A673 (cell line): ENCODE results near the gene CACNG4. TPM values are rescaled to one million over a fixed set of nuclear protein-coding genes. Genes with fewer than 3 reads are reported as not detected.

Experiments
- BruUV-seq: library from RNA; stranded (reverse); fragments of 400-500 nt; replicated peaks from 2 replicates; lab custom pipeline; 2021; lab: Mats Ljungman, UMichigan
- CTCF ChIA-PET: fragments of 300-600 bp; sonication (Branson Sonifier 250); formaldehyde crosslinking; loops from one replicate; lab custom pipeline; 2022; ENCODE audit warnings: antibody characterized with exemption; lab: Charles Lee
- POLR2A ChIA-PET: fragments of 300-600 bp; sonication (Branson Sonifier 250); formaldehyde crosslinking; loops from one replicate; lab custom pipeline; 2022; ENCODE audit warnings: antibody characterized with exemption; ENCODE audit not compliant: low non-redundant PET; lab: Charles Lee
- DNase-seq: peaks from one replicate; pipeline ENCODE4 v3.0.0-alpha.2; 2015; ENCODE audit warnings: low spot score
- H3K27ac ChIP-seq: fragments of 200-600 bp; sonication (generic); 2 replicates; pipeline ENCODE4 v1.5.1; 2016; ENCODE audit warnings: mixed run types, low read depth, mild to moderate bottlenecking, mixed read lengths, antibody characterized with exemption, low read length; ENCODE audit not compliant: poor library complexity, severe bottlenecking
- H3K27me3 ChIP-seq: fragments of 200-600 bp; sonication (generic); replicated peaks from 2 replicates; pipeline ENCODE4 v1.6.1; 2017; ENCODE audit warnings: mixed run types, low read depth, mild to moderate bottlenecking, mixed read lengths, antibody characterized with exemption, low read length; ENCODE audit not compliant: insufficient read depth, poor library complexity
- H3K36me3 ChIP-seq: fragments of 200-600 bp; sonication (generic); 2 replicates; pipeline ENCODE4 v1.6.1; 2016; ENCODE audit warnings: mixed run types, mild to moderate bottlenecking, mixed read lengths, antibody characterized with exemption, low read length; ENCODE audit not compliant: insufficient read depth, poor library complexity, severe bottlenecking
- H3K4me1 ChIP-seq: fragments of 200-600 bp; sonication (generic); 2 replicates; pipeline ENCODE4 v1.6.1; 2017; ENCODE audit warnings: mixed run types, mild to moderate bottlenecking, mixed read lengths, antibody characterized with exemption, low read length; ENCODE audit not compliant: insufficient read depth, poor library complexity, severe bottlenecking
- H3K4me3 ChIP-seq: fragments of 200-600 bp; sonication (generic); 2 replicates; pipeline ENCODE4 v1.5.1; 2016; ENCODE audit warnings: low read depth, mixed run types, mild to moderate bottlenecking, mixed read lengths, low read length; ENCODE audit not compliant: poor library complexity, severe bottlenecking
- H3K9me3 ChIP-seq: fragments of 200-600 bp; sonication (generic); 2 replicates; pipeline ENCODE4 v1.6.1; 2016; ENCODE audit warnings: mixed run types, low read depth, mild to moderate bottlenecking, mixed read lengths, antibody characterized with exemption, low read length; ENCODE audit not compliant: poor library complexity, severe bottlenecking
- CTCF ChIP-seq: fragments of 300-800, 200-600 bp; sonication (generic); conservative IDR thresholded peaks from 2 replicates; pipeline ENCODE4 v1.5.1; 2017; ENCODE audit warnings: low read depth, mild to moderate bottlenecking, antibody characterized with exemption, low read length, moderate library complexity, mixed read lengths
- EZH2 ChIP-seq: fragments of 200-600 bp; sonication (generic); IDR thresholded peaks from 2 replicates; pipeline ENCODE4 v1.6.1; 2017; ENCODE audit warnings: borderline replicate concordance, low read depth, mild to moderate bottlenecking, mixed read lengths, antibody characterized with exemption, low read length; ENCODE audit not compliant: poor library complexity, severe bottlenecking
- intact Hi-C: fragments of 100-400 bp; cut with micrococcal nuclease; formaldehyde crosslinking; loops from one replicate; pipeline ENCODE4 v1.10.0; 2022; ENCODE audit not compliant: unreplicated experiment
- total RNA-seq: library from RNA; stranded (reverse); gene quantifications from 2 replicates; pipeline ENCODE4 v1.2.3, GENCODE V29; 2021

CACNG4 gene
- total RNA-seq, 1 experiment from 2014 or later, result 9.7 TPM

- DNase-seq, result no peak
- H3K27me3 ChIP-seq, result peaks cover under 1% of the 10 kb centered on the region
- no TSS peak for BruUV-seq
- H3K4me1 ChIP-seq, result no peaks in the 10 kb centered on the region
- no peak overlapping the region for H3K4me3 ChIP-seq
- ChIA-PET POLR2A (no interaction called here), CTCF (no interaction called here)
- no peaks in the 10 kb centered on the region for H3K9me3 ChIP-seq
- H3K36me3 ChIP-seq, result no peaks in the 10 kb centered on the region
- intact Hi-C loops, result no loop called here
- no peak overlapping the region for H3K27ac ChIP-seq
- no peak for TF ChIP-seq CTCF
- TF ChIP-seq EZH2, result no peak
Measured at GRCh38 chr17:66957343-66957742, 7.2 kb upstream of the CACNG4 start.

GRCh38 chr17:66957951-66958579 lies 6.4 kb upstream of the CACNG4 start:
- H3K4me1 ChIP-seq, result no peaks in the 10 kb centered on the region
- no peak overlapping the region for H3K27ac ChIP-seq
- H3K4me3 ChIP-seq, result no peak overlapping the region
- BruUV-seq, result no TSS peak
- DNase-seq, result no peak
- peaks cover 3% of the 10 kb centered on the region for H3K27me3 ChIP-seq
- intact Hi-C loops, result no loop called here
- H3K36me3 ChIP-seq, result no peaks in the 10 kb centered on the region
- ChIA-PET CTCF (no interaction called here), POLR2A (no interaction called here)
- TF ChIP-seq EZH2, result no peak
- no peak for TF ChIP-seq CTCF
- no peaks in the 10 kb centered on the region for H3K9me3 ChIP-seq

GRCh38 chr17:66959641-66960375 lies 4.7 kb upstream of the CACNG4 start:
- H3K27ac ChIP-seq, result no peak overlapping the region
- CTCF ChIA-PET, result no interaction called here
- peaks cover 13% of the 10 kb centered on the region for H3K27me3 ChIP-seq
- POLR2A ChIA-PET, result no interaction called here
- intact Hi-C loops, result no loop called here
- H3K9me3 ChIP-seq, result no peaks in the 10 kb centered on the region
- DNase-seq, result no peak
- no peak overlapping the region for H3K4me3 ChIP-seq
- BruUV-seq, result no TSS peak
- no peaks in the 10 kb centered on the region for H3K36me3 ChIP-seq
- no peak for TF ChIP-seq CTCF
- TF ChIP-seq EZH2, result no peak
- no peaks in the 10 kb centered on the region for H3K4me1 ChIP-seq
